ENCODE measurements around the gene RAB9B. TPM values are rescaled to one million over a fixed set of nuclear protein-coding genes. Genes with fewer than 3 reads are reported as not detected.
"Not testable (repeated sequence)": the region's sequence is repeated elsewhere in the genome, so short reads cannot be mapped to it uniquely, and the experiment has no call there.

The RAB9B gene
- total RNA-seq, 4 donors from 2014 or later, result 0.40 to 2.6 (median 1.7) TPM

- H3K27ac ChIP-seq, result peak overlapping the region; percentile 64 to 81 (median 76)
- WGBS, 2 donors (ENCODE audit: low coverage in 1 of 2), result 3 to 38% methylated on average over 5 to 11 of the region's 11 CpGs
- no peak for TF ChIP-seq EP300 (IDR thresholded peaks at IDR 0.05; ENCODE audit: low read depth)
- H3K27me3 ChIP-seq, result no peaks in the 10 kb centered on the region
- no peaks in the 10 kb centered on the region for H3K9me3 ChIP-seq
- H3K4me1 ChIP-seq, result no peaks in the 10 kb centered on the region
- H3K36me3 ChIP-seq, result no peaks in the 10 kb centered on the region
- DNase-seq, result no peak
- H3K4me3 ChIP-seq, result peak overlapping the region; percentile 33 to 73 (median 52)
- intact Hi-C loops (cut with DNase I; ENCODE audit: low total_unique reads), result no loop called here
- in situ Hi-C loops (cut with MboI; ENCODE audit: low pct_ligation_motif_present in 1 of 4, low pct_unique_long_range_greater_than_20kb in 1 of 4, low sequenced_read_pairs in 3 of 4), result loop anchor here in 3 of 4 donors (25.0 kb wide), 2 partner anchors 106 to 306 kb away; no protein-coding TSS in a partner anchor
These were observed 685 bp downstream of the RAB9B start for GRCh38 chrX:103831342-103831802.

- H3K36me3 ChIP-seq, result no peaks in the 10 kb centered on the region
- no peak overlapping the region for H3K4me3 ChIP-seq
- H3K9me3 ChIP-seq, result no peaks in the 10 kb centered on the region
- no peaks in the 10 kb centered on the region for H3K4me1 ChIP-seq
- 76 to 80% methylated on average over 1 to 7 of the region's 7 CpGs for WGBS, 2 donors (ENCODE audit: low coverage in 1 of 2)
- no peak for DNase-seq
- in situ Hi-C loops (cut with MboI; ENCODE audit: low pct_ligation_motif_present in 1 of 4, low pct_unique_long_range_greater_than_20kb in 1 of 4, low sequenced_read_pairs in 3 of 4) (loop anchor here in 3 of 4 donors (25.0 kb wide), 2 partner anchors 106 to 306 kb away; no protein-coding TSS in a partner anchor), intact Hi-C loops (cut with DNase I; ENCODE audit: low total_unique reads) (no loop called here)
- H3K27ac ChIP-seq, result no peak overlapping the region
- no peaks in the 10 kb centered on the region for H3K27me3 ChIP-seq
- TF ChIP-seq, protein P1, sequence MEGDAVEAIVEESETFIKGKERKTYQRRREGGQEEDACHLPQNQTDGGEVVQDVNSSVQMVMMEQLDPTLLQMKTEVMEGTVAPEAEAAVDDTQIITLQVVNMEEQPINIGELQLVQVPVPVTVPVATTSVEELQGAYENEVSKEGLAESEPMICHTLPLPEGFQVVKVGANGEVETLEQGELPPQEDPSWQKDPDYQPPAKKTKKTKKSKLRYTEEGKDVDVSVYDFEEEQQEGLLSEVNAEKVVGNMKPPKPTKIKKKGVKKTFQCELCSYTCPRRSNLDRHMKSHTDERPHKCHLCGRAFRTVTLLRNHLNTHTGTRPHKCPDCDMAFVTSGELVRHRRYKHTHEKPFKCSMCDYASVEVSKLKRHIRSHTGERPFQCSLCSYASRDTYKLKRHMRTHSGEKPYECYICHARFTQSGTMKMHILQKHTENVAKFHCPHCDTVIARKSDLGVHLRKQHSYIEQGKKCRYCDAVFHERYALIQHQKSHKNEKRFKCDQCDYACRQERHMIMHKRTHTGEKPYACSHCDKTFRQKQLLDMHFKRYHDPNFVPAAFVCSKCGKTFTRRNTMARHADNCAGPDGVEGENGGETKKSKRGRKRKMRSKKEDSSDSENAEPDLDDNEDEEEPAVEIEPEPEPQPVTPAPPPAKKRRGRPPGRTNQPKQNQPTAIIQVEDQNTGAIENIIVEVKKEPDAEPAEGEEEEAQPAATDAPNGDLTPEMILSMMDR (IDR thresholded peaks at IDR 0.05), result no peak
- no peak for TF ChIP-seq POLR2A (IDR thresholded peaks at IDR 0.05)
- TF ChIP-seq EP300 (IDR thresholded peaks at IDR 0.05; ENCODE audit: low read depth), result no peak
- no peak for TF ChIP-seq POLR2AphosphoS5 (IDR thresholded peaks at IDR 0.05)
These were observed 1.2 kb downstream of the RAB9B start for GRCh38 chrX:103830848-103831247.

- in situ Hi-C loops (cut with MboI; ENCODE audit: low pct_ligation_motif_present in 1 of 4, low pct_unique_long_range_greater_than_20kb in 1 of 4, low sequenced_read_pairs in 3 of 4), result loop anchor here in 3 of 4 donors (10.0 to 25.0 kb wide), 3 partner anchors 109 to 309 kb away; no protein-coding TSS in a partner anchor
- Histone ChIP-seq H3K9me3 (no peaks in the 10 kb centered on the region), H3K4me1 (no peaks in the 10 kb centered on the region), H3K4me3 (no peak overlapping the region), H3K27ac (peak overlapping the region in 3 of 4 donors; percentile 20 to 42 (median 39)), H3K36me3 (no peaks in the 10 kb centered on the region), H3K27me3 (no peaks in the 10 kb centered on the region)
- no peak for DNase-seq
- intact Hi-C loops (cut with DNase I; ENCODE audit: low total_unique reads), result no loop called here
- TF ChIP-seq EP300 (IDR thresholded peaks at IDR 0.05; ENCODE audit: low read depth), result no peak
- TF ChIP-seq, protein P1 (IDR thresholded peaks at IDR 0.05), result no peak
- no peak for TF ChIP-seq POLR2AphosphoS5 (IDR thresholded peaks at IDR 0.05)
- TF ChIP-seq POLR2A (IDR thresholded peaks at IDR 0.05), result no peak
- 78% methylated on average over 2 of the region's 2 CpGs; no CpG with 5 or more reads in 1 of the 2 donors for WGBS, 2 donors (ENCODE audit: low coverage in 1 of 2)
These were observed 3.5 kb downstream of the RAB9B start for GRCh38 chrX:103828529-103828928.

DNA sequence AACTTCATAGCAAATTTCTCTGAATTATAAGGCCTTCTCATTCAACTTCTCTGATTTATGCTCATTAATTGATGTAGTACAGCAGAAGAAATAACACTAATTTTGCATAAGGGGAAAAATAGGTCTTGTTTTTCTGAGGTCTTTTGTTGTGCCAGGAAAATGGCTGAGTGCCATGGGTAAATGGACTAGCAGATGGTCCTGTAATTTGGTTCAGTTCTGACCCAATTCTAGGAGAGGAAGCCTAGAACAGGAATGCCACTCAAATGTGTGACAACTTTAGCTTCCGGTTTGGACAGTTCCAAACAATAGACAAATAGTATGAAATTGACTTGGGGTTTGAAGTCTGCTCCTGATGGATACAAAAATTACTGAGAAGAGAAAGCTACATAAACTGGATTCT is 6.2 kb downstream of the RAB9B start:
- Histone ChIP-seq H3K4me1 (no peaks in the 10 kb centered on the region), H3K9me3 (no peaks in the 10 kb centered on the region), H3K27ac (no peak overlapping the region), H3K27me3 (no peaks in the 10 kb centered on the region), H3K4me3 (no peak overlapping the region), H3K36me3 (no peaks in the 10 kb centered on the region)
- TF ChIP-seq POLR2A (IDR thresholded peaks at IDR 0.05) (no peak), POLR2AphosphoS5 (IDR thresholded peaks at IDR 0.05) (no peak), EP300 (IDR thresholded peaks at IDR 0.05; ENCODE audit: low read depth) (no peak)
- TF ChIP-seq, protein P1 (IDR thresholded peaks at IDR 0.05), result no peak
- in situ Hi-C loops (cut with MboI; ENCODE audit: low pct_ligation_motif_present in 1 of 4, low pct_unique_long_range_greater_than_20kb in 1 of 4, low sequenced_read_pairs in 3 of 4), result loop anchor here in 3 of 4 donors (10.0 to 25.0 kb wide), 3 partner anchors 111 to 311 kb away; no protein-coding TSS in a partner anchor
- no peak for DNase-seq
- WGBS, 2 donors (ENCODE audit: low coverage in 1 of 2), result 71 to 76% methylated on average over 1 of the region's 1 CpG
- intact Hi-C loops (cut with DNase I; ENCODE audit: low total_unique reads), result no loop called here

DNA sequence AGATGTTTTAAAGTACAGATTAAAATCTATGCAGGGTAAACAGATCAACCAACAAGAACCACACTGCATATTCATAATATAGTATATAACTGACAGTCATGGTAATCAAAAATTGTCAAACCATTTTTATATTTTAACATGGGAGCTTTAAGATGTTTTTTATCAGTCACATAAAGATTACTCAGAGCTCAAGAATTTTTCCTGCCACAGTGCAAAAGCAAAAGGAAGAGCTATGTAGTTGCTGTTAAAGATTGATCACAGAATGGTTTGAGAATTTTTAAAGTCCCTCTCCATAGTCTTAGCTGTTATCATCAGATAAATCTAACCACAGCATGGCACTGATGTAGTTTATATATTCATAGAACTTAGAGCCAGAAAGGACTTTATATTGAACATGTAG is 8.5 kb downstream of the RAB9B start:
- Histone ChIP-seq H3K4me1 (no peaks in the 10 kb centered on the region), H3K27ac (no peak overlapping the region), H3K27me3 (no peaks in the 10 kb centered on the region), H3K9me3 (no peaks in the 10 kb centered on the region), H3K36me3 (no peaks in the 10 kb centered on the region), H3K4me3 (no peak overlapping the region)
- in situ Hi-C loops (cut with MboI; ENCODE audit: low pct_ligation_motif_present in 1 of 4, low pct_unique_long_range_greater_than_20kb in 1 of 4, low sequenced_read_pairs in 3 of 4), result loop anchor here in 3 of 4 donors (10.0 to 25.0 kb wide), 2 partner anchors 286 to 289 kb away; no protein-coding TSS in a partner anchor
- intact Hi-C loops (cut with DNase I; ENCODE audit: low total_unique reads), result no loop called here
- no peak for DNase-seq
- TF ChIP-seq POLR2AphosphoS5 (IDR thresholded peaks at IDR 0.05) (no peak), EP300 (IDR thresholded peaks at IDR 0.05; ENCODE audit: low read depth) (no peak), POLR2A (IDR thresholded peaks at IDR 0.05) (no peak)
- TF ChIP-seq, protein P1 (IDR thresholded peaks at IDR 0.05), result no peak

GRCh38 chrX:103820802-103821201 is 11.3 kb downstream of the RAB9B start:
- H3K4me1 ChIP-seq; H3K27me3 ChIP-seq; H3K27ac ChIP-seq; DNase-seq; H3K36me3 ChIP-seq; H3K9me3 ChIP-seq; H3K4me3 ChIP-seq; intact Hi-C loops (cut with DNase I; ENCODE audit: low total_unique reads): not testable (repeated sequence)
- WGBS, 2 donors (ENCODE audit: low coverage in 1 of 2), result 95% methylated on average over 6 of the region's 6 CpGs; no CpG with 5 or more reads in 1 of the 2 donors
- in situ Hi-C loops (cut with MboI; ENCODE audit: low pct_ligation_motif_present in 1 of 4, low pct_unique_long_range_greater_than_20kb in 1 of 4, low sequenced_read_pairs in 3 of 4), result loop anchor here in 3 of 4 donors (10.0 to 25.0 kb wide), 2 partner anchors 284 to 286 kb away; no protein-coding TSS in a partner anchor

Measured in transverse colon (tissue), 4 donors.